Colonic mucosa (tissue), 4 donors: ENCODE data around the gene COL4A2. TPM values are rescaled to one million over a fixed set of nuclear protein-coding genes. Genes with fewer than 3 reads are reported as not detected.

Experiments
- DNase-seq: peaks from one replicate; pipeline ENCODE4 v3.0.0-alpha.2; 2020
- H3K27ac ChIP-seq: fragments of 200-600 bp; one replicate; pipeline ENCODE4 v1.8.0; 2021
- H3K27me3 ChIP-seq: fragments of 200-600 bp; one replicate; pipeline ENCODE4 v1.8.0; 2021
- H3K36me3 ChIP-seq: fragments of 200-600 bp; one replicate; pipeline ENCODE4 v1.8.0; 2021
- H3K4me1 ChIP-seq: fragments of 200-600 bp; one replicate; pipeline ENCODE4 v1.8.0; 2021; ENCODE audit warnings: mild to moderate bottlenecking
- H3K4me3 ChIP-seq: fragments of 200-600 bp; one replicate; pipeline ENCODE4 v1.8.0; 2021
- H3K9ac ChIP-seq, 2 donors: one replicate each; pipeline ENCODE4 v1.7.0; 2013; ENCODE audit warnings: control low read depth in 2 of 2, low read depth in 2 of 2, low read length in 2 of 2
- H3K9me3 ChIP-seq: fragments of 200-600 bp; one replicate; pipeline ENCODE4 v1.8.0; 2021
- intact Hi-C: fragments of 100-400 bp; cut with DNase I; formaldehyde crosslinking; loops from one replicate; pipeline ENCODE4 v1.14.1; 2022
- total RNA-seq, 2 donors: library from RNA; stranded (reverse); fragmentation: NEBNext Ultra II Directional in 1 of 2; extraction: Animal tissue kit (Norgen Biotek cat#: 25700) in 1 of 2; gene quantifications; one replicate each; pipeline ENCODE4 v1.2.1, GENCODE V29; 2021
- TF ChIP-seq, protein P1 (sequence below): fragments of 200-600 bp; IDR thresholded peaks from one replicate; pipeline ENCODE4 v1.8.0; 2022; ENCODE audit warnings: antibody characterized with exemption, mild to moderate bottlenecking
- donor health status: healthy.
- donor health status: DM: no; HTN: no; CAD: no.
- donor health status: DM: no; HTN: no; CAD: no.

The COL4A2 gene
- total RNA-seq, 2 donors from 2014 or later, result 61.1 to 111 TPM

DNA sequence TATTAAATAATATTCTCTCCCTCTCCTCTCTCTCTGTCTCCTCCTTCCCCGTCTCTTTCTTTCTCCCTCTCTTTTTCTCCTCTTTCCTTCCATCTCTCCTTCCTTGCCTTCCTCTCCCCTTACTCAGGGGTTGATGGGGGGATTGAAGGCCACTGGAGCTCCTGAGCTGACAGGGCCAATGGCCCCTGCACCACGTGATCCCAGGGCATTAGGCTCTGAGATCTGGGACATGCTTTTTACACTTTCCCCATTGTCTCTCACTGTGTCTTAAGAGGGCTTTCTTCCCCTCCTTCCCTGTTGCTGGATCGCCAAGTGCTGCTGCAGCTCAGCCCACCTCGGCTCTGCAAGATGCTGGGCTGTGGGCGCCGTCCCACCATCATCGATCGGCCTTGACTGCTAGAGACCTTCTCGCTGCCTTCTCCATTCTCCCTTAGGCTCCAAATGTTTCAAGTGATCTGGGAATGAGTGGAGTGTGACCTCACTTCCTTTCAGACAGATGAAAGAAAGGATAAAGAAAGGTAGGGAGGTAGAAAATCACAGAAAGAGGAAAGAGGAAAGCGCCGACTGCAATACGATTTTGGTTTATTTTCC is 42.3 kb upstream of the COL4A2 start:
- Histone ChIP-seq H3K4me1 (no peaks in the 10 kb centered on the region), H3K9me3 (no peaks in the 10 kb centered on the region), H3K9ac (no peak overlapping the region), H3K27me3 (no peaks in the 10 kb centered on the region), H3K36me3 (no peaks in the 10 kb centered on the region), H3K27ac (no peak overlapping the region), H3K4me3 (no peak overlapping the region)
- TF ChIP-seq, protein P1, sequence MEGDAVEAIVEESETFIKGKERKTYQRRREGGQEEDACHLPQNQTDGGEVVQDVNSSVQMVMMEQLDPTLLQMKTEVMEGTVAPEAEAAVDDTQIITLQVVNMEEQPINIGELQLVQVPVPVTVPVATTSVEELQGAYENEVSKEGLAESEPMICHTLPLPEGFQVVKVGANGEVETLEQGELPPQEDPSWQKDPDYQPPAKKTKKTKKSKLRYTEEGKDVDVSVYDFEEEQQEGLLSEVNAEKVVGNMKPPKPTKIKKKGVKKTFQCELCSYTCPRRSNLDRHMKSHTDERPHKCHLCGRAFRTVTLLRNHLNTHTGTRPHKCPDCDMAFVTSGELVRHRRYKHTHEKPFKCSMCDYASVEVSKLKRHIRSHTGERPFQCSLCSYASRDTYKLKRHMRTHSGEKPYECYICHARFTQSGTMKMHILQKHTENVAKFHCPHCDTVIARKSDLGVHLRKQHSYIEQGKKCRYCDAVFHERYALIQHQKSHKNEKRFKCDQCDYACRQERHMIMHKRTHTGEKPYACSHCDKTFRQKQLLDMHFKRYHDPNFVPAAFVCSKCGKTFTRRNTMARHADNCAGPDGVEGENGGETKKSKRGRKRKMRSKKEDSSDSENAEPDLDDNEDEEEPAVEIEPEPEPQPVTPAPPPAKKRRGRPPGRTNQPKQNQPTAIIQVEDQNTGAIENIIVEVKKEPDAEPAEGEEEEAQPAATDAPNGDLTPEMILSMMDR, result no peak
- no peak for DNase-seq
- intact Hi-C loops, result no loop called here

DNA sequence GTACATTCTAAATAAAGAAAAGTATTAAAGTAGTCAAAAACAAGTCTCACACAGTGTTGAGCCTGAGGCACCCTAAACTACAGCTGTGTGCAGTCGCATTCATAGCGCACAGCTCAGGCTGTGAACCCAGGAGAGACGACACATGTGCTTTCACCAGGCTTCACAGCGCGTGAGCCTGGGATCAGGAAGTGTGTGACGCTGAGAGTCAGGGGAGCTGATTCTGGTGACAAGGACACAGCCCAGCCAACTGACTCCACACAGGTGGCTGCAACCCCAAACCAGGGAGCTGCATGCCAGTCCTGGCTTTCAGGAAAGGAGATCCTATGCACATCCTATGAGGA is 41.8 kb upstream of the COL4A2 start:
- Histone ChIP-seq H3K36me3 (no peaks in the 10 kb centered on the region), H3K27ac (no peak overlapping the region), H3K4me1 (no peaks in the 10 kb centered on the region), H3K27me3 (no peaks in the 10 kb centered on the region), H3K9me3 (no peaks in the 10 kb centered on the region), H3K4me3 (no peak overlapping the region), H3K9ac (no peak overlapping the region)
- DNase-seq, result no peak
- TF ChIP-seq, protein P1, result no peak
- intact Hi-C loops, result no loop called here

DNA sequence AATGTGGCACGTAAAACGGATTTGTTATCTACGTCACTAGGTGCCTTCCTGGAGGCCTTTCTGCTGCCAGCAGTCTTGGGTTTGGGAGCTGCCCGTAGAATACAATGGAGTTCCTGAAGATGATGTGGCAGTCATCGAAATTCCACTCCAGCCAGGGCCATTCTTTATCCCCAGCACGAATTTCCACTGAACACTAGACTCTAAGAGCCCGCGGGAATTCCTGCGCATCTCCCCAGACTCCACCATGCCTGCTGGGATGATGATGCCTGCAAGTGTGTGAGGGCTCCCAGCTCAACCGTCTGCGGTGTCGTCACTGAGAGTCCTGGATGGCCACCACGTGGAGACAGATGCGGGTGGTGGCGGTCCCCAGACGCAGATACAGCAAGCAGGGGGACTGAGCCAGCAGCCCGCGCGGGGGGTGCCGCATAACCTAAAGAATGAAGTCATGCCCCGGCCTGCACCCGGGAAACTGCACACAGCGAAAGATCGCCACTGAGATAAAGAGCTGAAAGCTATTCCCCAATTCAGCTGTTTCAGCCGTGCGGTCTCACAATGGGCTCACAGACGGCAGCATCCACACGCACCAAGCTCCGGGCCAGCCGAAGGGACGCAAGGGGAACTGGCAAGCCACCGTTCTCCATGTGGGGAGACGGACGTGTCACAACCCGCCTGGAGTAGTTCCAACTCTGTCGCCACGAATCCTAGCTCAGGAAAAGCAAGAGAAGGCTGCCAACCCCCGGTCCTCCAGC is 41.2 kb upstream of the COL4A2 start:
- no peaks in the 10 kb centered on the region for H3K4me1 ChIP-seq
- intact Hi-C loops, result no loop called here

DNA sequence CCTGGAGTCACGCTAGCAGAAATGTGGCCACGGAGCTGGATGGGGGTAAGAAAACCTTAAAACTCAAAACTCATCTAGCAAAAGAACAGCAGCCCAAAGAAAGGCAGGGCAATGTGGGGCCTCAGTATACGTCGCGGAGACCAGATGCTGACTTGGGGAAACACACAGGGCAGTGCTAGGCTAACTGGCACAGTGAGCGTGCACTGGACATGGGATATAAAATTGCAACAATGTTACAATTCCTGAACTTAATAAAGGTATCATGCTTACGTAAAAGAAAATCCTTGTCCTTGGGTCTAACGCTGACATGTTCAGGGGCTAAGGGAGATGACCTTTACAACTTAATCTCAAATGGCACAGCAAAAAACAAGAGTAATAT is 40.7 kb upstream of the COL4A2 start:
- Histone ChIP-seq H3K9me3 (no peaks in the 10 kb centered on the region), H3K4me3 (no peak overlapping the region), H3K27ac (no peak overlapping the region), H3K9ac (no peak overlapping the region), H3K4me1 (no peaks in the 10 kb centered on the region), H3K27me3 (no peaks in the 10 kb centered on the region), H3K36me3 (no peaks in the 10 kb centered on the region)
- no peak for DNase-seq
- TF ChIP-seq, protein P1, result no peak
- intact Hi-C loops, result no loop called here

More for the DNA sequence above, 41.2 kb upstream of the COL4A2 start:
- no peak for DNase-seq
- H3K27me3 ChIP-seq, result no peaks in the 10 kb centered on the region
- no peak overlapping the region for H3K27ac ChIP-seq
- H3K36me3 ChIP-seq, result no peaks in the 10 kb centered on the region
- no peak overlapping the region for H3K9ac ChIP-seq
- no peaks in the 10 kb centered on the region for H3K9me3 ChIP-seq
- H3K4me3 ChIP-seq, result no peak overlapping the region
- TF ChIP-seq, protein P1, result no peak

DNA sequence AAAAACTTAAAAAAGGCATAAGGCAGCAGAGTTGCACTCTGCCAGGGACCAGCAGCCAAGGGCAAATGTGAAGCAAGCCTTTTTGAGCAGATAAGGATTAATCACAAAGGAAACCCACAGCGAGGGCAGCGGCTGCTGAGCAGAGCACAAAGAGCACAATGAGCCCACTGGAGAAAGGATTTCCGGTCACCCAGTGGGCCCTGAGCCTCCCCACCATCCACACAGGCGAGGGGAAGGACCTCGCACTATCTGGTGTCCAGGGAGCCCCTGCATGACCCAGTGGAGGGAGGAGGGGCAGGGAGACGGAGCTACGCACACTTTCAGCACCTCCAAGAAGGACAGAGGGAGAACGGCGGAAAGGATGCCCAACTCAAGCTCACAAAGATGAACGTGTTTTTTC is 40.1 kb upstream of the COL4A2 start:
- H3K27me3 ChIP-seq, result no peaks in the 10 kb centered on the region
- no peaks in the 10 kb centered on the region for H3K4me1 ChIP-seq
- no peak overlapping the region for H3K4me3 ChIP-seq
- no peaks in the 10 kb centered on the region for H3K36me3 ChIP-seq
- no peaks in the 10 kb centered on the region for H3K9me3 ChIP-seq
- intact Hi-C loops, result no loop called here
- DNase-seq, result no peak
- no peak overlapping the region for H3K9ac ChIP-seq
- no peak overlapping the region for H3K27ac ChIP-seq
- TF ChIP-seq, protein P1, result no peak
